Transverse colon (tissue), 4 donors: Measurements from ENCODE around the gene HSPB1.
"Not testable (repeated sequence)": the region's sequence is repeated elsewhere in the genome, so short reads cannot be mapped to it uniquely, and the experiment has no call there.

Experiments used
- POLR2A ChIP-seq: fragments of 450-650 bp; IDR thresholded peaks from one replicate; pipeline ENCODE4 v1.6.1; 2016; ENCODE audit warnings: antibody characterized with exemption, mild to moderate bottlenecking, moderate library complexity
- POLR2AphosphoS5 ChIP-seq, 3 donors: sonication (generic); formaldehyde crosslinking; IDR thresholded peaks; one replicate each; pipeline ENCODE4 v1.6.1; 2016; ENCODE audit warnings: antibody characterized with exemption in 3 of 3
- TF ChIP-seq, protein P1 (sequence below), 5 experiments: fragments of 200-600 bp in 3 of 5; fragments of 450-650 bp in 2 of 5; sonication (generic) in 3 of 5; IDR thresholded peaks; 1 replicate in 2 of 5; 2 replicates in 3 of 5; pipeline ENCODE4 v1.5.1; 2016 to 2017; ENCODE audit warnings: antibody characterized with exemption in 5 of 5, inconsistent platforms in 3 of 5, mild to moderate bottlenecking in 2 of 5, moderate library complexity in 1 of 5

- TF ChIP-seq, protein P1, sequence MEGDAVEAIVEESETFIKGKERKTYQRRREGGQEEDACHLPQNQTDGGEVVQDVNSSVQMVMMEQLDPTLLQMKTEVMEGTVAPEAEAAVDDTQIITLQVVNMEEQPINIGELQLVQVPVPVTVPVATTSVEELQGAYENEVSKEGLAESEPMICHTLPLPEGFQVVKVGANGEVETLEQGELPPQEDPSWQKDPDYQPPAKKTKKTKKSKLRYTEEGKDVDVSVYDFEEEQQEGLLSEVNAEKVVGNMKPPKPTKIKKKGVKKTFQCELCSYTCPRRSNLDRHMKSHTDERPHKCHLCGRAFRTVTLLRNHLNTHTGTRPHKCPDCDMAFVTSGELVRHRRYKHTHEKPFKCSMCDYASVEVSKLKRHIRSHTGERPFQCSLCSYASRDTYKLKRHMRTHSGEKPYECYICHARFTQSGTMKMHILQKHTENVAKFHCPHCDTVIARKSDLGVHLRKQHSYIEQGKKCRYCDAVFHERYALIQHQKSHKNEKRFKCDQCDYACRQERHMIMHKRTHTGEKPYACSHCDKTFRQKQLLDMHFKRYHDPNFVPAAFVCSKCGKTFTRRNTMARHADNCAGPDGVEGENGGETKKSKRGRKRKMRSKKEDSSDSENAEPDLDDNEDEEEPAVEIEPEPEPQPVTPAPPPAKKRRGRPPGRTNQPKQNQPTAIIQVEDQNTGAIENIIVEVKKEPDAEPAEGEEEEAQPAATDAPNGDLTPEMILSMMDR (IDR thresholded peaks at IDR 0.05), result not testable (repeated sequence)
- TF ChIP-seq POLR2AphosphoS5 (IDR thresholded peaks at IDR 0.05); POLR2A: not testable (repeated sequence)
These were observed 9.6 kb upstream of the HSPB1 start for GRCh38 chr7:76292911-76293310.
